HepG2 (cell line): ENCODE data around the gene LRRC28. TPM values are rescaled to one million over a fixed set of nuclear protein-coding genes. Genes with fewer than 3 reads are reported as not detected.

Experiments used
- AHR ChIP-seq: IDR thresholded peaks from 2 replicates; pipeline ENCODE4 v1.6.1; 2018; ENCODE audit warnings: missing genetic modification reagents, missing compliant biosample characterization
- FOXJ3 ChIP-seq: sonication (generic); formaldehyde crosslinking; IDR thresholded peaks from 2 replicates; pipeline ENCODE4 v1.4.0; 2020; ENCODE audit warnings: missing genetic modification reagents, mild to moderate bottlenecking, borderline replicate concordance
- FOXP1 ChIP-seq, 2 experiments: fragments of 450-650 bp in 1 of 2; IDR thresholded peaks; 2 replicates each; pipeline ENCODE4 v1.6.1; 2017 to 2018; ENCODE audit warnings: antibody characterized with exemption in 1 of 2
- KMT2B ChIP-seq: IDR thresholded peaks from 2 replicates; pipeline ENCODE4 v1.6.1; 2016; ENCODE audit warnings: missing genetic modification reagents, missing compliant biosample characterization
- MATR3 ChIP-seq: sonication (generic); formaldehyde crosslinking; IDR thresholded peaks from 2 replicates; pipeline ENCODE4 v1.4.0; 2020; ENCODE audit warnings: missing genetic modification reagents
- POLR2G ChIP-seq: fragments of 200-400 bp; formaldehyde crosslinking; IDR thresholded peaks from 2 replicates; pipeline ENCODE4 v1.6.1; 2018; ENCODE audit warnings: mild to moderate bottlenecking, low read depth, low read length, moderate library complexity
- REPIN1 ChIP-seq: sonication (generic); formaldehyde crosslinking; IDR thresholded peaks from 2 replicates; pipeline ENCODE4 v1.8.0; 2022; ENCODE audit warnings: missing genetic modification reagents, low read depth, mild to moderate bottlenecking, borderline replicate concordance
- SAP130 ChIP-seq: IDR thresholded peaks from 2 replicates; pipeline ENCODE4 v1.6.1; 2016; ENCODE audit warnings: low read depth
- SKI ChIP-seq: fragments of 450-650 bp; IDR thresholded peaks from one replicate; pipeline ENCODE4 v1.6.1; 2018; ENCODE audit warnings: mild to moderate bottlenecking; ENCODE audit not compliant: partially characterized antibody
- U2AF2 ChIP-seq: fragments of 200-400 bp; formaldehyde crosslinking; IDR thresholded peaks from 2 replicates; pipeline ENCODE4 v1.6.1; 2017; ENCODE audit warnings: low read depth, mild to moderate bottlenecking, low read length
- ZBTB7A ChIP-seq: sonication (generic); formaldehyde crosslinking; IDR thresholded peaks from 2 replicates; pipeline ENCODE4 v1.8.0; 2022; ENCODE audit warnings: mild to moderate bottlenecking, missing genetic modification reagents
- ZFP36 ChIP-seq: fragments of 150-350 bp; IDR thresholded peaks from 2 replicates; pipeline ENCODE4 v1.6.1; 2018; ENCODE audit warnings: borderline replicate concordance, low read length, low read depth; ENCODE audit not compliant: partially characterized antibody
- ZNF124 ChIP-seq: sonication (generic); formaldehyde crosslinking; IDR thresholded peaks from 2 replicates; pipeline ENCODE4 v1.4.0; 2020; ENCODE audit warnings: missing genetic modification reagents
- ZNF329 ChIP-seq: sonication (generic); formaldehyde crosslinking; IDR thresholded peaks from 2 replicates; pipeline ENCODE4 v1.9.0; 2021; ENCODE audit warnings: low read depth, mild to moderate bottlenecking, missing genetic modification reagents
- ZNF446 ChIP-seq: sonication (generic); formaldehyde crosslinking; IDR thresholded peaks from 2 replicates; pipeline ENCODE4 v1.5.0; 2020; ENCODE audit warnings: mild to moderate bottlenecking, missing genetic modification reagents
- ZNF777 ChIP-seq: sonication (generic); formaldehyde crosslinking; IDR thresholded peaks from 2 replicates; pipeline ENCODE4 v1.4.0; 2020; ENCODE audit warnings: missing genetic modification reagents
- ZNF883 ChIP-seq: sonication (generic); formaldehyde crosslinking; IDR thresholded peaks from 2 replicates; pipeline ENCODE4 v1.5.1; 2020; ENCODE audit warnings: mild to moderate bottlenecking, missing genetic modification reagents; ENCODE audit errors: not compliant biosample characterization
- ZSCAN20 ChIP-seq: sonication (generic); formaldehyde crosslinking; IDR thresholded peaks from 2 replicates; pipeline ENCODE4 v1.4.0; 2020; ENCODE audit warnings: missing genetic modification reagents, mild to moderate bottlenecking, borderline replicate concordance
- ZSCAN25 ChIP-seq: sonication (generic); formaldehyde crosslinking; IDR thresholded peaks from 2 replicates; pipeline ENCODE4 v1.8.0; 2022; ENCODE audit warnings: mild to moderate bottlenecking, missing genetic modification reagents
- polyA plus RNA-seq, 8 experiments: library from polyadenylated mRNA; depleted of rRNA in 3 of 8; stranded (reverse) in 7 of 8; unstranded in 1 of 8; fragments of >200 nt; fragmentation: Illumina TruSeq in 4 of 8; extraction: Trizol in 4 of 8; gene quantifications; 2 replicates each; pipeline versions ENCODE4 v1.2.1 to v1.2.3, GENCODE V29; 2011 to 2016; ENCODE audit warnings: low read depth in 4 of 8, missing spikeins in 1 of 8, mixed read lengths in 1 of 8; ENCODE audit not compliant: insufficient read depth in 1 of 8
- total RNA-seq, 5 experiments: library from RNA; depleted of rRNA; stranded (reverse); fragments of >200 nt; fragmentation: Illumina TruSeq; extraction: Trizol; gene quantifications; 2 replicates each; pipeline ENCODE4 v1.2.3, GENCODE V29; 2016; ENCODE audit warnings: low read depth in 1 of 5
- TF ChIP-seq, protein P1 (sequence below): IDR thresholded peaks from 2 replicates; pipeline ENCODE4 v1.6.1; 2016; ENCODE audit warnings: mild to moderate bottlenecking, missing biosample characterization, missing genetic modification reagents
- TF ChIP-seq, protein P2 (sequence below), 2 experiments: fragments of 450-650 bp in 1 of 2; sonication (generic) in 1 of 2; formaldehyde crosslinking; IDR thresholded peaks; 2 replicates each; pipeline versions ENCODE4 v1.5.0 to v1.8.0; 2020 to 2022; ENCODE audit warnings: mild to moderate bottlenecking in 1 of 2, missing genetic modification reagents in 1 of 2
- TF ChIP-seq, protein P3 (sequence below): sonication (generic); formaldehyde crosslinking; conservative IDR thresholded peaks from 2 replicates; pipeline ENCODE4 v1.8.0; 2022; ENCODE audit warnings: low read depth, missing genetic modification reagents
- TF ChIP-seq, protein P4 (sequence below): sonication (generic); formaldehyde crosslinking; IDR thresholded peaks from 2 replicates; pipeline ENCODE4 v1.5.0; 2020; ENCODE audit warnings: mild to moderate bottlenecking, missing genetic modification reagents, borderline replicate concordance

The LRRC28 gene
- total and polyA plus RNA-seq, 2 of the 13 experiments (the other 11 are each of a cell fraction or from before 2014, with no cell fraction given): 17.5 to 21.3 TPM

DNA sequence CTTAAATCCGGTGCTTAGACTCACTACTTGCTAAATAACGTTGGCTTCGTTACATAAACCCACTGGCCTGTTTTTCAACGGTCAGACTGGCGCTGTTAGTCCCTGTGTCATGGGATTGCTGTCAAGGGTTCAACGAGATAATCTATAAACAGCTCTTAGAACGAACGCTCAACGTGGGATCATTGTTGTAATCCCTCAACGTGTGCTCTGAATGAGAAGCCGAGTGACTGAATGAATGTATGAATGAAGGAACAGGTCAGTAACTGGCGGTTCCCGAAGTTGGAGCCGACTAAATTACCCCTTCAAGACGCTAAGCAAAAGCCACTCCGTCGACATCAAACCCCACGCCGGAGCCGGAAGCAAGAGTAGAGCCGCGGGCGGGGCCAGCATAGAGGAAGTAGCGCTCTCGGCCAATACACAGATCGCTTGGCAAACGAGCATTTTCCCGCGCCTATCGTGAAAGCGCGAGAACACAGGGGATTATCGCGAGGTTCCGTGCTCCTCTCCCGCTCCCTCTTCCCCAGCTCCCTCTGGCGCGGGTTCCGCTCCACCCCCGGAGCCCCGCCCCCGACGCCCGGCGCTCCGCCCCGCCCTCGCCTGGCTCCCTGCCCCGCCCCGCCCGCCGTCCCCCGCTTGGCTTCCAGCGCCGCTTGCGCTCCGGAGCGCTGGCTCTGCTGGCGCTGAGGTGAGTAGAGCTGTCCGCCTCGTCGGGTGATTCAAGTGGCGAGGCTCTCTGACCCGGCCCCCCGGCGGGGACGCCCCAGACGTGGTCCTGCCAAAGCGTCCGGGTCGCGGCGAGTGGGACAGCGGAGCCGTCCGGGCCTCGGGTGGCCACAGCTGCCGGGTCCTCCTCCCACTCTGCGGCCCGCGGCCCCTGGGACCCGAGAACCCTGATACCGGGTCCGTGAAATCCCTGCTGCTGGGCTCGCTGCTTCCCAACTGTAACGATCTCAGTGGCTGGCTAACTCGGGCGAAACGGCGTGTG lies at the start of gene LRRC28 (continued):
- TF ChIP-seq MATR3: no peak
- TF ChIP-seq, protein P1, sequence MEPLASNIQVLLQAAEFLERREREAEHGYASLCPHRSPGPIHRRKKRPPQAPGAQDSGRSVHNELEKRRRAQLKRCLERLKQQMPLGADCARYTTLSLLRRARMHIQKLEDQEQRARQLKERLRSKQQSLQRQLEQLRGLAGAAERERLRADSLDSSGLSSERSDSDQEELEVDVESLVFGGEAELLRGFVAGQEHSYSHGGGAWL: peak; percentile 74; the same call in 1 of the 2 replicates
- TF ChIP-seq ZSCAN25 (CRISPR knock-in tag): no peak
- TF ChIP-seq, protein P2, sequence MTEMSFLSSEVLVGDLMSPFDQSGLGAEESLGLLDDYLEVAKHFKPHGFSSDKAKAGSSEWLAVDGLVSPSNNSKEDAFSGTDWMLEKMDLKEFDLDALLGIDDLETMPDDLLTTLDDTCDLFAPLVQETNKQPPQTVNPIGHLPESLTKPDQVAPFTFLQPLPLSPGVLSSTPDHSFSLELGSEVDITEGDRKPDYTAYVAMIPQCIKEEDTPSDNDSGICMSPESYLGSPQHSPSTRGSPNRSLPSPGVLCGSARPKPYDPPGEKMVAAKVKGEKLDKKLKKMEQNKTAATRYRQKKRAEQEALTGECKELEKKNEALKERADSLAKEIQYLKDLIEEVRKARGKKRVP (CRISPR knock-in tag; IDR thresholded peaks at IDR 0.05): no peak
- TF ChIP-seq, protein P3, sequence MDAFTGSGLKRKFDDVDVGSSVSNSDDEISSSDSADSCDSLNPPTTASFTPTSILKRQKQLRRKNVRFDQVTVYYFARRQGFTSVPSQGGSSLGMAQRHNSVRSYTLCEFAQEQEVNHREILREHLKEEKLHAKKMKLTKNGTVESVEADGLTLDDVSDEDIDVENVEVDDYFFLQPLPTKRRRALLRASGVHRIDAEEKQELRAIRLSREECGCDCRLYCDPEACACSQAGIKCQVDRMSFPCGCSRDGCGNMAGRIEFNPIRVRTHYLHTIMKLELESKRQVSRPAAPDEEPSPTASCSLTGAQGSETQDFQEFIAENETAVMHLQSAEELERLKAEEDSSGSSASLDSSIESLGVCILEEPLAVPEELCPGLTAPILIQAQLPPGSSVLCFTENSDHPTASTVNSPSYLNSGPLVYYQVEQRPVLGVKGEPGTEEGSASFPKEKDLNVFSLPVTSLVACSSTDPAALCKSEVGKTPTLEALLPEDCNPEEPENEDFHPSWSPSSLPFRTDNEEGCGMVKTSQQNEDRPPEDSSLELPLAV (CRISPR knock-in tag): no peak
- TF ChIP-seq ZNF777 (CRISPR knock-in tag): peak; percentile 92
- TF ChIP-seq ZNF329: no peak
- TF ChIP-seq ZNF446 (CRISPR knock-in tag): no peak
- TF ChIP-seq FOXP1 (IDR thresholded peaks at IDR 0.05): no peak
- TF ChIP-seq FOXP1 (CRISPR knock-in tag; IDR thresholded peaks at IDR 0.05): no peak
- peak; percentile 21 for TF ChIP-seq SKI
- no peak for TF ChIP-seq ZBTB7A (CRISPR knock-in tag)
- TF ChIP-seq ZSCAN20 (CRISPR knock-in tag): no peak
- peak; percentile 94 for TF ChIP-seq POLR2G
- TF ChIP-seq ZFP36: no peak
- no peak for TF ChIP-seq U2AF2
- TF ChIP-seq SAP130 (CRISPR knock-in tag): peak; percentile 87
- TF ChIP-seq AHR (CRISPR knock-in tag): peak; percentile 72; the same call in 1 of the 2 replicates
- TF ChIP-seq, protein P4, sequence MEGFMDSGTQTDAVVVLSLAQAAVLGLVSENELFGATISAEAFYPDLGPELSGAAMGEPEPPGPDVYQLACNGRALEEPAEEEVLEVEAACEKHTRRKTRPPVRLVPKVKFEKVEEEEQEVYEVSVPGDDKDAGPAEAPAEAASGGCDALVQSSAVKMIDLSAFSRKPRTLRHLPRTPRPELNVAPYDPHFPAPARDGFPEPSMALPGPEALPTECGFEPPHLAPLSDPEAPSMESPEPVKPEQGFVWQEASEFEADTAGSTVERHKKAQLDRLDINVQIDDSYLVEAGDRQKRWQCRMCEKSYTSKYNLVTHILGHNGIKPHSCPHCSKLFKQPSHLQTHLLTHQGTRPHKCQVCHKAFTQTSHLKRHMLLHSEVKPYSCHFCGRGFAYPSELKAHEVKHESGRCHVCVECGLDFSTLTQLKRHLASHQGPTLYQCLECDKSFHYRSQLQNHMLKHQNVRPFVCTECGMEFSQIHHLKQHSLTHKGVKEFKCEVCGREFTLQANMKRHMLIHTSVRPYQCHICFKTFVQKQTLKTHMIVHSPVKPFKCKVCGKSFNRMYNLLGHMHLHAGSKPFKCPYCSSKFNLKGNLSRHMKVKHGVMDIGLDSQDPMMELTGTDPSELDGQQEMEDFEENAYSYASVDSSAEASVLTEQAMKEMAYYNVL (CRISPR knock-in tag): peak; percentile 50; the same call in 1 of the 2 replicates
- peak; percentile 84 for TF ChIP-seq KMT2B (CRISPR knock-in tag)
- peak; percentile 44; the same call in 1 of the 2 replicates for TF ChIP-seq ZNF124
- no peak for TF ChIP-seq ZNF883 (CRISPR knock-in tag)
- peak; percentile 68; the same call in 1 of the 2 replicates for TF ChIP-seq FOXJ3
- TF ChIP-seq REPIN1: peak; percentile 31; the same call in 1 of the 2 replicates
